ENCODE data around the gene SYNJ2BP.
A peak's percentile ranks its signal among the peaks of the same experiment; 100 is the strongest.
"Not testable (repeated sequence)": the region's sequence is repeated elsewhere in the genome, so short reads cannot be mapped to it uniquely, and the experiment has no call there.

The SYNJ2BP gene, protein sequence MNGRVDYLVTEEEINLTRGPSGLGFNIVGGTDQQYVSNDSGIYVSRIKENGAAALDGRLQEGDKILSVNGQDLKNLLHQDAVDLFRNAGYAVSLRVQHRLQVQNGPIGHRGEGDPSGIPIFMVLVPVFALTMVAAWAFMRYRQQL

DNA sequence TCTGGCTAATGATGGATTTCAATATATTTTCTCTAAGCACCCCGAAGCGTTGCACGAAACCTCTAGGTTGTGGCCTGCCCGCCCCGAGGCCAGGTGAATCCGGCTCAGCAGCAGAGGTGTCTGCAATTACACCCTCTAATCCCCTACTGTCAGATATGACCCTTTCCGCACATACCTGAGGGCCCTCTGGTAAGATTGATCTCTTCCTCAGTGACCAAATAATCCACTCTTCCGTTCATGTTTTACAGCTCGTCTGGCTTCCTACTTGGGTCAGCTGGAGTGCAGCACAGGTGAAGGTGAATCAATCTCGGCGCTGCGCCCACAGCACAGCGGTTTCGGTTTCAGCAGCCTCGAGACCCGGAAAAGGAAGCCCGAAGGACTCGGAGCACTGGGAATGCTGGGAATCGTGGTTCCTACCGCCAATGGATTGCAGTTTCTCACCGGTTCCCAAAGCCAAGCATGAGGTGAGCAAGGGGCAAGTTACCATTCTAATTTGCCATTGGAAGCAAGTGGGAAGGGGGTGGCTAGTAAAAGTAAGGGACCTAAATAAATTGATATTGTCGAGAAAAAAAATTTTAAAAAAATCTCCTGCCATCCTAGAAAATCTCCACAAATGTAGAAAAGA is at the start of gene SYNJ2BP:
SYNJ2BP (minus strand) TSS at position 366 of the 625 bp plus-strand sequence; CDS start at position 239, 127 bp downstream.
- DNase-seq, result peak; percentile 75

DNA sequence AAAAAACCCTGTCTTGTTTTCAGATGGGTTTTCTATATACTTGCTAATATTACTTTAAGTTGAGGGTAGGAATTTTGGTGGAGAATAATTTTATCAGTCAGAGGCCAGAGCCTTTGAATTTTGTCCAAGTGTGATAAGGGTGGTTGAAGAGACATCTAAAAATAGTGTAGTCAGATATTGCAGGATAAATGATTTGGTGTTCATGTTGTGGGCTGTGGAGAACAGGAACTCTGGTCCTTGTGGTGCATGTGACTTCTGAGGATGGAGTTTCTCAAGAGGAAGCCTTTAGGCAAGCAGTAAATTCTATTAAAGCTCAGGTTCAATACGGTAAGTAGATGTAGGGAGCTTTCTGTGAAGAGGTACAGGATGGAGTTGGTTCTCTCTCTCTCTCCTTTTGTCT is 37.8 kb upstream of the SYNJ2BP start:
- no peak for DNase-seq

DNA sequence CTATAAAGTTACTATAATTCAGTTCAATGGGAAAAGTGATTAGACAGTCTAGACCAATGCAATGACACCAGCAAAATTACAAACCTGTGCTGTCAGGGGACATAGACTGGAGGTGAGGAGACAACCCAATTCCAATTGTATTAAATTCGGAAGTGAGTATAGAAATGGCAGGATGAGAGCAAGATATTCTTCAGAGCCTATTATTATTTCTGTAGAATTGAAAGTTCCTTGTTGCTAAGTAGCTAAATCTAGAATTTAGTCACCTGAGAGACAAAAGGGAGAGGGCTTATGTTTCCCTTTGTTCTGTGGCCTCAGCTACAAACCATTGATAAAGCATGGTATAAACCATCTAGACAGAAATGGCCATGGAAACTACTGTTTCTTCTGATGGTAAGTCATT is 35.0 kb upstream of the SYNJ2BP start, which contains the start of gene ADAM21:
ADAM21 (plus strand) TSS at position 301 of the 400 bp plus-strand sequence. CDS start 5,326 bp downstream, outside the sequence.
- DNase-seq, result no peak

DNA sequence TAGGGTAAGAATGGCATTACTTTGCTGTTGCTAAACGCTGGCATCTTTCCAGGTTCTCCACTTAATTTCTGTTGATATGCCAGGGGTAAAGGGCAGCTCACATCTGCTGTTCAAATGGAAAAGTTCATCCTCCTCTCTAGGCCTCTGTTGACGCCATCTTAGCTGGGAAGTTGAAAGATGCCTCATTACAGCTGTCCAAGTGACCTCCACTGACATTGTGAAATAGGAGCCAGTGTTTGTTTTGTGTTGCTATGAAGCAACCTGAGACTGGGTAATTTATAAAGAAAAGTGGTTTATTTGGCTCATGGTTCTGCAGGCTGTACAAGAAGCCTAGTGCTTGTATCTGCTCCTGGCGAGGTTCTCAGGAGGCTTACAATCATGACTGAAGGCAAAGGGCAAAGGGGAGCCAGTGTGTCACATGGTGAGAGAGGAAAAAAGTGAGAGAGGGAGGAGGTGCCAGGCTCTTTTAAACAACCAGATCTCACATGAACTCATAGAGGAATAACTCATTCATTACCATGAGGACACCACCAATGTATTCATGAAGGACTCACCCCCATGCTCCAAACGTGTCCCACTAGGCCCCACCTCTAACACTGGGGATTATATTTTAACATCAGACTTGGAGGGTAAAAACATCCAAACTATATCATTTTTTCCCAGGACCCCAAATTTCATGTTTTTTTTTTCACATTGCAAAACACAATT is 31.9 kb upstream of the SYNJ2BP start:
- no peak for DNase-seq

DNA sequence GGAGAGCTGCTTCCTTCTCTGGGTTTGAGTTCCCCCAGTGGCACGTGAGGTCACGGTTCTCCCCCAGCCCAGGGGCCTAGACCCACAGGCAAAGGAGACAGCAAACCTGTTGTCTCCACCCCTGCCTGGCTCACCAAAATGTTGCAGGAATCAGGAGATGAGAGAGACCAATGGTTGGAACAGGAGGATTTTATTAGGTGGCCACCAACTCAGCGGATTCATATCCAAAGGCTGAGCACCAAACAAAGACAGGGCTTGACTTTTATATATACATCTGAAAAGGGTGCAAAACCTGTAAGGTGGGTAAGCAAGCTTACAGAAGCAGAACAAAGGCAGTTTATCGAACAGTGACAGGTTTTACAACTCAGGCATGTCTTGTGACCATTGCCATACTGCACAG is 25.9 kb upstream of the SYNJ2BP start:
- no peak for DNase-seq

DNA sequence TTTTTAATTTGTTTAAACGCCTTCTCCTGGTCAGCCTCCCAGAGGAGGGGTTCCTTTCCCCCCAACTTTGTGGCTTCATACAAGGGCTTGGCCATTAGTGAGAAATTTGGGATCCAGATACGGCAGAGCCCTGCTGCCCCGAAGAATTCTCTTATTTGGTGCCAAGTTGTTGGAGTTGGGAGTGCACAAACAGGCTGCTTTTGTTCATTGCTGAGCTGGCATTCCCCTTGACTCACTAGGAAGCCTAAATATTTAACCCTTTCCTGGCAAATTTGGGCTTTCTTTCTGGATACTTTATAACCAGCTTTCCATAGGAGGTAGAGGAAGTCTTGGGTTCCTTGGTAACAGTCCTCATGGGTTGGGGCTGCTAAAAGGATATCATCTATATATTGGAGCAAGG is 24.8 kb upstream of the SYNJ2BP start:
- DNase-seq, result no peak

DNA sequence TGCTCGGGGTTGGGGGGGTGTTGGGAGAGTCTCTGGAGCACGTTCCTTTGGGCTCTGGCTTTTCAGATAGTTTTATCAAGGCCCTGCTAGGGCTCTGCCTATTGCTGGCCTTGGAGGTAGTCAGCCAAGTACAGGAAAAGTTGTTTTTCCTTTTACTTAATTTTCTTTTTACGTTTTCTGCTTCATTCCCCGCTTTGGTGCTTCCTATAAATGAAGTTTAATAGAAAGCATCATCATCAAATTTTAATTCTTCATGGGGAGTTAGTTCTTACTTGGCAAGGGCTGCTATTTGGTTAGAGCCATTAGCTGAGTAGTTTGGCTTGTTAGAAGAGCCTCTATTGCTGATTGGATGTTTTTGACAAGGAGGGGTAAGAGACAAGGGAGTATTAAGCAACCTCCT is 20.0 kb upstream of the SYNJ2BP start:
- DNase-seq, result no peak

DNA sequence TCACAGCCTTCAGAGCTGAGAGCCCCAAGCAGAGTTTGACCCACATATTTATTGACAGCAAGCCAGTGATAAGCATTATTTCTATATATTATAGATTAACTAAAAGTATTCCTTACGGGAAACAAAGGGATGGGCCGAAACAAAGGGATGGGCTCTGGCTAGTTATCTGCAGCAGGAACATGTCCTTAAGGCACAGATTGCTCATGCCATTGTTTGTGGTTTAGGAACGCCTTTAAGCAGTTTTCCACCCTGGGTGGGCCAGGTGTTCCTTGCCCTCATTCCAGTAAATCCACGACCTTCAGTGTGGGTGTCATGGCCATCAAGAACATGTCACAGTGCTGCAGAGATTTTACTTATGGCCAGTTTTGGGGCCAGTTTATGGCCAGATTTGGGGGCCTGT is 9.7 kb upstream of the SYNJ2BP start:
- DNase-seq, result not testable (repeated sequence)

DNA sequence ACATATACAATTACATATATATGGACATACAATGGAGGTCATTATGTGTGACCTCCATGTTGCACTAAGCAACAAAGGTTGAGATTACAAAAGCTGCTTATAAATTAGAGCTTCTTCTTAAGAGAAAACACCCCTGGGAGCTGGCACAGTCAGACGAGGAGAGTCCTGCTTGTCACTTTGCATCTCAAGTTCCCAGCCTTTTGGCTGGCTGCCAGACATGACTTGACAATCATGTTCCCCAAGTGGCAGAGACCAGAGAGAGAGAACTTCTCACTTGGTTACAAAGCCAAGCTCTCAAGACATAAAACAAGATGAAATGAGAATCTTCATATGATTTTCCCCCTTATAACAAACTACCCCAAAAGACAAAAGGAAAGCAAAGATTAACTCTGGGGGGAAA is 8.5 kb upstream of the SYNJ2BP start:
- no peak for DNase-seq

DNA sequence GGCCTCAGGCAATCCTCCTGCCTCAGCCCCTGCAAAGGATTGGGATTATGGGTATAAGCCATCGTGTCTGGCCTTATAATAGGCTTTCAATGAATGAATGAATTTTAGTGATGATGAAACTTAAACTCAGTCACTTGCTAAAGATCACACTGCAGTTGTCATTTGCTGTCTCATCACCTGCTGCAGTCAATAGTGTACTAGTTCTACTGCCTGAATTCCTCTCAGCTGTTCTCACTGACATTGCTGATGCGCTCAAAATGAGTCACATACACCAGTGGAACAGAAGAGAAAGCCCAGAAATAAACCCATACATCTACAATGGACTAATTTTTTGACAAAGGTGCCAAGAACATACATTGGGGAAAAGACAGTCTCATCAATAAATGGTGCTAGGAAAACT is 5.6 kb upstream of the SYNJ2BP start:
- no peak for DNase-seq

DNA sequence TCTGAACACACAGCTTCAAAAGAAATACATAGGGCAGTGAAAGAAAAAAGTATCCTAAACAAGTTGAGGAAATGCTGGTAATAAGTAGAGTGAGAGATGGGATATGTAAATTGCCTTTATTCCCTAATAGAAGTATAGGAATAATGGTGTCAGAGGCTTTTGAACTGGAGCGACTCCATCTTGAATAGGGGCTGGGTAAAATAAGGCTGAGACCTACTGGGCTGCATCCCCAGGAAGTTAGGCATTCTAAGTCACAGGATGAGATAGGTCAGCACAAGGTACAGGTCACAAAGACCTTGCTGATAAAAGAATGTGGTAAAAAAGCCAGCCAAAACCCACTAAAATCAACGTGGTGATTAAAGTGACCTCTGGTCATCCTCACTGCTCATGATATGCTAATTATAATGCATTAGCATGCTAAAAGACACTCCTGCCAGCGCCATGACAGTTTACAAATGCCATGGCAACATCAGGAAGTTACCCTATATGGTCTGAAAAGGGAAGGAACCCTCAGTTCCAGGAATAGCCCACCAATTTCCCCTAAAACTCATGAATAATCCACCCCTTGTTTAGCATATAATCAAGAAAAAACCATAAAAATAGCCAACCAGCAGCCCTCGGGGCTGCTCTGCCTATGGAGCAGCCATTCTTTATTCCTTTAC is 2.5 kb upstream of the SYNJ2BP start:
- DNase-seq, result not testable (repeated sequence)

DNA sequence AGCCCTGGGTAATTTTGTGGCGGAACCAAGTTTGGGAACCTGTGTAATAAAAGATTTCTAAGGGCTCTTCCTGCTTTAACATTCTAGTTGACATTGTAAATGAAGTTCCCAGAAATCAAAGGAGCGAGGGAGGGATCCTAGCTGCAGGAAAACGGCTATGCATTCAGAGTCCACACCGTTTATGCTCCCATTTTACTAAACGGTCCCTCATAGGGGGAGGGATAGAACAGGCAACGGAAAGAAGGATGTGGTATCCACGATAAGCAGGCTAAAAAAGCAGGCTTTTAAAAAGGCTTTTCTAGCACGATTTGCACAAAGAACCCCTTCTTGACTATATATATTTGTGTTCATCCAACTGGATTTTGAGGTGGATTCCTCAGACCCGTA is 559 bp downstream of the SYNJ2BP start:
- DNase-seq, result peak; percentile 15

DNA sequence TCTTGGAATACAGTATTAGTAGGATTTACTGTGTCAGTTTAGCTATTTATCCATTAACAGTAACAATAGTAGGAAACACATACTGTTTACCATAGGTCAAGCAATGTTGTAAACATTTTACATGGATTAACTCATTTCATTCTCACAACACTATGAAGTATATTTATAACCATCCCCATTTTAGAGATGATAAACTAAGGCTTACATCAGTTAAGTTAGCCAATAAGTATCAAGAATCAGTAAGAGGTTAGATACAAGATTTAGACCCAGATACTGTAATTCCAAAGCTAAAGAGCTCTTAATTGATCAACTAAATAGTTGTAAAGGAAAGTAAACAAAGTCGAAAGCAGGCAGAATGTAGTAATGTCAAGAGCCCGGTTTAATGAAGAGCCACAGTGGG is 1.1 kb downstream of the SYNJ2BP start:
- DNase-seq, result no peak

DNA sequence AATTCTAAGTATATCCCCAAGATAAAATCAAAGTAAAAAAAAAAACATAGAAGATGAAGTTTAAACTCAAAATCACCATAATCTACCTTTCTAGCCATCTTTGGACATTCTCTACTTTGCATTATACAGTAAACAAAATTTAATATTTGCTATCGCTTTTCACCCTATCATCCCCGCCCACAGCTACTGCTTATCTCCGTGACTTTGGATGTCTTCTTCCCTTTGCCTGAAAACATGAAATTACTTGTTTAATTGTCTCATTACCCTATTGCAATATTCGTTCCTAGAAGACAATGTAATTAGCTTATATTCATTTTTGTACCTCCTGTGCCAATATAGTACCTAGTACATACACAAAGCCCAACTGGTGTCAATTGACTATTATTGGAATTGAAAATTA is 9.3 kb downstream of the SYNJ2BP start:
- DNase-seq, result no peak

DNA sequence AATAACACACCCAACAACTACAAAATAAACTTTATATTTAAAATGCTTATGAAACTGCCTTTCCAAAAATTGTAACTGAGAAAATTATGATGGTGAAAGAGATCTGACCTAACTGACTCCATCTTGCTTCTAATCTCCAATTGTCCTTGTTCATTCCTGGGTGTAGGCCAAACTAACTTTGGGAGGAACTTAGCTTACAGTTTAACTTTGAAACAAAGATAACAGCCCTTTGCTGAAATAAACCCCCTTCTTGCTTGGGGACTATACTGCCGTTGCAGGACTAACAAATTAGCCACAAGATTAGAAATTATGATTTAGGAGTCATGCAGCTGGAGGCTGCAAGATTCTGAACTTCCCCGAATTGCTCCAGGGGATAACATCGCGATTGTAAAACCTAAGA is 10.7 kb downstream of the SYNJ2BP start:
- not testable (repeated sequence) for DNase-seq

DNA sequence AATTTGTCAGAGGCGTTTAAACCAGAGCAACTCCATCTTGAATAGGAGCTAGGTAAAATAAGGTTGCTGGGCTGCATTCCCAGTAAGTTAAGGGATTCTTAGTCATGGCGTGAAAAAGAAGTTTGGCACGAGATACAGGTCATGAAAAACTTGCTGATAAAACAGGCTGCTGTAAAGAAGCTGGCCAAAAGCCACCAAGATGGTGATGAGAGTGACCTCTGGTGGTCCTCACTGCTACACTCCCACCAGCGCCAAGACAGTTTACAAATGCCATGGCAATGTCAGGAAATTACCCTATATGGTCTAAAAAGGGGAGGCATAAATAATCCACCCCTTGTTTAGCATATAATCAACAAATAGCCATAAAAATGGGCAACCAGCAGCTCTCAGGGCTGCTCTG is 13.6 kb downstream of the SYNJ2BP start:
- peak; percentile 34 for DNase-seq

DNA sequence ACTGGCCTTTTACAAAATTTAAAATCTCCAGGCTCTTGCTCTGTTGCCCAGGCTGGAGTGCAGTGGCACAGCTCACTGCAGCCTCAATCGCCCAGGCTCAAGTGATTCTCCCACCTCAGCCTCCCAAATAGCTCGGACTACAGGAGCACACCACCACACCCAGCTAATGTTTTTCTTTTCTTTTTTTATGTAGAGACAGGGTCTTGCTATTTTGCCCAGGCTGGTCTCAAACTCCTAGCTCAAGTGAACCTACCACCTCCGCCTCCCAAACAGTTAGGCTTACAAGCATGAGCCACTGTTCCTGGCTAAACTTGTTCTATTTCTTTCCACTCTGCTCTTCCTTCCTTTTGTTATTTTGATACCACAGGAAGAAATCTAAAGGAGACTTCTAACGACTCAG is 15.2 kb downstream of the SYNJ2BP start:
- DNase-seq, result no peak

DNA sequence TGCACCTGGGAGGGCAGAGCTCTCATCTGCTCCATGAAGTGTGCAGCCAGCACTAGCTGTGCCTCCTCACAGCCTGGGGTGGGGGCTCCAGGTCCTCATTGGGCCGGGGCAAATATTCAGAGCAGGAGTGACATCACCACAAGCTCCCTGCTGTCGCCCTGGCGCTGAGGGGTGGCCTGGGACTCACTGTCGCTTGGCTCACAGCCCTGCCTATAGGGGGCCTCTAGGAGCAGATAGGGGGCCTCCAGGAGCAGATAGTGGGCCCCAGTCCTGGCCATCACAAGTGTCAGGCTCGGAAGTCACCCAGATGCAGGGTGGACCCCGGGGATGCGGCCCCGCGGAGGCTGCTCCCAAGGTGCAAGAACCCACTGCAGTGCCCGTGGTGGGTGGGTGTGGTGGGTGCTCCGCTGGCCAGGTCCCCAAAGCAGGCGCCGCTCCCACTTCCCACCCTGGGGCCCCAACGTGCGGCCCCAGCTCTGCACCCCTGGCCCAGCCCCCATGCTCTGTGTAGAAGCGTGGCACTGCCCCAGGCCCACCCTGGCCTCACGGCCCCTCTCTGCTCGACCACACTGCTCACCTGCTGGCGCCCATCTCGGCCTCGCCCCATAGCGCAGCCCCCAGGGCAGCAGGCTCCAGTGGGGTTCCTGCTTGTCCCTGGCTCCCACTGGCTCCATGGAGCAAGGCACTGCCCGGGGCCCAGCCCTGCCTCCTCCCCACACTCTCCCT is 18.0 kb downstream of the SYNJ2BP start:
- no peak for DNase-seq

DNA sequence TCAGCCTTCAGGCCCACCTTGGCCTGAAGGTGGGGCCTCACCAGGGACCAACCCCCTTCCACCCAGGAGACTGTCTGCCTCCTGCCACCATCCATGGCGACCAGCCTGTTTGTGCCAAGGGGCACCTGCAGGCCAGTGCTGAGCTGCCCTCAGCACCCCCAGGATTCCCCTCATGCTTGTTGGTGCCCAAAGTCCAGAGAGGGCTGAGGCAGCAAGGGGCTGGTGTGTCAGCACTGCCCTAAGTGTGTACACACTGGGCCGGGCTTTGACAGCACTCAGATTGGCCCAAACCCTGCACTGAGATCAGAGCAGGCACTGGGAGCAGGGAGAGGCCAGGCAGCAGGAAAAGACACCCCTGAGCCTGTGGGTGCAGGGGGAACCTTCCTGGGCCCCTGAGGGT is 18.6 kb downstream of the SYNJ2BP start:
- DNase-seq, result no peak

DNA sequence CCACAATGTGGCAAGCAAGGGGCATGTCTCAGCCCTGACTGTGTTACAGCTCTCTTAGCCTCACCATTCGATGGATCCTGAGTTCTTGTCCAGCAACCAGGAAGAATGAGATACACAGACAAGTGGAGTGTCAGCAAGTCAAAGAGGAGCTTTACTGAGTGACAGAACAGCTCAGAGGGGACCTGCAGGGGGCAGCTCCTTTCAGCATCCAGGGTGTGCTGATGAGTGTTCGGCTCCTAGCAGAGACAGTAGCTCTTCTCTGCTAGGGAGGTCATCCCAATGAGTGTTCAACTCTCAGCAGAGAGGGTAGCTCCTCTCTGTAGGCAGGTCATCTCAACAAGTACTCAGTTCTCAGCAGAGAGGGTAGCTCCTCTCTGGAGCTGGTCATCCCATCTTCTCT is 19.1 kb downstream of the SYNJ2BP start:
- DNase-seq, result no peak

DNA sequence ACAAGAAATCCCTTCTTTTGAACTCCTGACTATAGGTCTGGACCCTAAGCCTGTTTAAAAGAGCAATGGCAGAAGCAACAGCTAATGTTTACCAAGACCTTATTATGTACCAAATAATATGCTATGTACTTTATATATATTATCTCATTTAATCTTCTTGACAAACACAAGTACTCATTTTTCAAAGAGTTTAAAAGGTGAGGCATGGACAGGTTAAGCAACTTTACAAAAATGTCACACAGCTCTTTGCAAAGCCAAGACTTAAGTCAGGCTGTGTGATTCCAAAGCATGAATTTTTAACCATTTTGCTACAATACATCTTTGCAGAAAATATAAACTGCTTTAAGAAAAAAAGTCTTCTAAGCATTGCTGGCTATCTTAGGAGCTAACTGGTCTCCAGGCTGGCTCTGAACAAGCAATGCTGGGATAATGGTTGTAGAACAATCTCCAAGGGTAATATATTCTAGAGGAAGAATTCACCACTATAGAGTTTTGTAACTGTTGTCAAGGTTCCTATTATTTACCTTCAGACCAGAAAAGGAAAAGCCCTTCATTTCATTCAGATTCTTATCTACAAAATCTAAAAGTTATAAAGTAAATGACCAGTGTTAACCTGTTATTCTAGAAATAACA is 22.1 kb downstream of the SYNJ2BP start:
- no peak for DNase-seq

DNA sequence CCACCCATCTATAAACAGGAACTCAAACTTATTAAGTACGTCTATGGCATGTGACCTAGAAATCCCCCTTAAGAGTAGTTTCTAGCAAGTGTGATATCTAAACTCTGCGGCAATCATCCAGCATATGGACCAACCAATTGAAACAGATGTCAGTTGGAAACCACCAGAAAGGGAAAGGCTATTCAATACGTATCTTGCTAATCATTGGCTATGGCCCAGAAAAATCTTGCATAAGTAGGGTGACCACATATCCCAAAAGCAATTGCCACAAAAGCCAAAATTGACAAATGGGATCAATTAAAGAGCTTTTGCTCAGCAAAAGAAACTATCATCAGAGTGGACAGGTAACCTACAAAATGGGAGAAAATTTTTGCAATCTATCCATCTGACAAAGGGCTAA is 24.2 kb downstream of the SYNJ2BP start:
- DNase-seq, result no peak
